ENCODE measurements around the gene SLC7A9. TPM values are rescaled to one million over a fixed set of nuclear protein-coding genes. Genes with fewer than 3 reads are reported as not detected.
"Not testable (repeated sequence)": the region's sequence is repeated elsewhere in the genome, so short reads cannot be mapped to it uniquely, and the experiment has no call there.

SLC7A9 gene
- total RNA-seq, 1 donor from 2014 or later, result 0.78 TPM

- no peak overlapping the region for H3K27ac Mint-ChIP-seq (ENCODE audit: unreplicated experiment)
- H3K4me3 Mint-ChIP-seq (ENCODE audit: unreplicated experiment), result no peak overlapping the region
- DNase-seq (ENCODE audit: extremely low spot score, unreplicated experiment), result peak; percentile 40
- no peaks in the 10 kb centered on the region for H3K9me3 Mint-ChIP-seq (ENCODE audit: unreplicated experiment)
- TF ChIP-seq CTCF (IDR thresholded peaks at IDR 0.05), result no peak
- H3K36me3 Mint-ChIP-seq (ENCODE audit: unreplicated experiment), result peaks cover 5% of the 10 kb centered on the region
- H3K4me1 Mint-ChIP-seq (ENCODE audit: unreplicated experiment), result no peaks in the 10 kb centered on the region
- H3K27me3 Mint-ChIP-seq (ENCODE audit: unreplicated experiment), result no peaks in the 10 kb centered on the region
Measured at GRCh38 chr19:32873247-32873959, 3.8 kb upstream of the SLC7A9 start.

GRCh38 chr19:32872391-32872790 is 2.8 kb upstream of the SLC7A9 start:
- no peaks in the 10 kb centered on the region for H3K9me3 Mint-ChIP-seq (ENCODE audit: unreplicated experiment)
- peak; percentile 2 for DNase-seq (ENCODE audit: extremely low spot score, unreplicated experiment)
- H3K27ac Mint-ChIP-seq (ENCODE audit: unreplicated experiment), result no peak overlapping the region
- no peaks in the 10 kb centered on the region for H3K4me1 Mint-ChIP-seq (ENCODE audit: unreplicated experiment)
- no peak for TF ChIP-seq CTCF (IDR thresholded peaks at IDR 0.05)
- H3K27me3 Mint-ChIP-seq (ENCODE audit: unreplicated experiment), result no peaks in the 10 kb centered on the region
- no peaks in the 10 kb centered on the region for H3K36me3 Mint-ChIP-seq (ENCODE audit: unreplicated experiment)
- H3K4me3 Mint-ChIP-seq (ENCODE audit: unreplicated experiment), result no peak overlapping the region

- H3K36me3 Mint-ChIP-seq (ENCODE audit: unreplicated experiment), result no peaks in the 10 kb centered on the region
- H3K4me3 Mint-ChIP-seq (ENCODE audit: unreplicated experiment), result no peak overlapping the region
- H3K27ac Mint-ChIP-seq (ENCODE audit: unreplicated experiment), result no peak overlapping the region
- DNase-seq (ENCODE audit: extremely low spot score, unreplicated experiment), result peak; percentile 80
- H3K4me1 Mint-ChIP-seq (ENCODE audit: unreplicated experiment), result no peaks in the 10 kb centered on the region
- no peak for TF ChIP-seq CTCF (IDR thresholded peaks at IDR 0.05)
- no peaks in the 10 kb centered on the region for H3K9me3 Mint-ChIP-seq (ENCODE audit: unreplicated experiment)
- H3K27me3 Mint-ChIP-seq (ENCODE audit: unreplicated experiment), result no peaks in the 10 kb centered on the region
Measured at GRCh38 chr19:32870981-32871451, 1.4 kb upstream of the SLC7A9 start.

GRCh38 chr19:32869966-32870573 is 503 bp upstream of the SLC7A9 start:
- H3K27ac Mint-ChIP-seq (ENCODE audit: unreplicated experiment), result no peak overlapping the region
- H3K36me3 Mint-ChIP-seq (ENCODE audit: unreplicated experiment), result no peaks in the 10 kb centered on the region
- no peaks in the 10 kb centered on the region for H3K4me1 Mint-ChIP-seq (ENCODE audit: unreplicated experiment)
- H3K4me3 Mint-ChIP-seq (ENCODE audit: unreplicated experiment), result no peak overlapping the region
- no peaks in the 10 kb centered on the region for H3K9me3 Mint-ChIP-seq (ENCODE audit: unreplicated experiment)
- H3K27me3 Mint-ChIP-seq (ENCODE audit: unreplicated experiment), result no peaks in the 10 kb centered on the region
- peak; percentile 82 for DNase-seq (ENCODE audit: extremely low spot score, unreplicated experiment)
- no peak for TF ChIP-seq CTCF (IDR thresholded peaks at IDR 0.05)

- peak; percentile 68 for DNase-seq (ENCODE audit: extremely low spot score, unreplicated experiment)
- Mint-ChIP-seq H3K9me3 (ENCODE audit: unreplicated experiment) (no peaks in the 10 kb centered on the region), H3K4me3 (ENCODE audit: unreplicated experiment) (no peak overlapping the region), H3K4me1 (ENCODE audit: unreplicated experiment) (no peaks in the 10 kb centered on the region), H3K27me3 (ENCODE audit: unreplicated experiment) (no peaks in the 10 kb centered on the region), H3K36me3 (ENCODE audit: unreplicated experiment) (no peaks in the 10 kb centered on the region), H3K27ac (ENCODE audit: unreplicated experiment) (no peak overlapping the region)
- TF ChIP-seq CTCF (IDR thresholded peaks at IDR 0.05), result no peak
Measured at GRCh38 chr19:32868206-32868950, 1.2 kb downstream of the SLC7A9 start.

- H3K36me3 Mint-ChIP-seq (ENCODE audit: unreplicated experiment); H3K27ac Mint-ChIP-seq (ENCODE audit: unreplicated experiment); H3K9me3 Mint-ChIP-seq (ENCODE audit: unreplicated experiment); H3K4me1 Mint-ChIP-seq (ENCODE audit: unreplicated experiment); H3K27me3 Mint-ChIP-seq (ENCODE audit: unreplicated experiment); DNase-seq (ENCODE audit: extremely low spot score, unreplicated experiment); H3K4me3 Mint-ChIP-seq (ENCODE audit: unreplicated experiment): not testable (repeated sequence)
Measured at GRCh38 chr19:32867436-32867835, 2.1 kb downstream of the SLC7A9 start.
